Measurements from ENCODE around the gene MRPL18.

MRPL18 gene

GRCh38 chr6:159844737-159845645, 54.7 kb downstream of the MRPL18 start:
- peak; percentile 24 for DNase-seq

Measured in NCI-H1105 (cell line).